Stimulated activated CD8-positive, alpha-beta memory T cell treated with anti-CD3 and anti-CD28 coated beads, Interleukin-12 subunit alpha, Interleukin-12 subunit beta, amount 100 ng/mL, for 24 hours (primary cell): ENCODE measurements around the gene MBTPS1.

Experiments used
- DNase-seq: peaks from one replicate; pipeline ENCODE4 v3.0.0-alpha.2; 2020; ENCODE audit errors: extremely low read depth

The MBTPS1 gene

DNA sequence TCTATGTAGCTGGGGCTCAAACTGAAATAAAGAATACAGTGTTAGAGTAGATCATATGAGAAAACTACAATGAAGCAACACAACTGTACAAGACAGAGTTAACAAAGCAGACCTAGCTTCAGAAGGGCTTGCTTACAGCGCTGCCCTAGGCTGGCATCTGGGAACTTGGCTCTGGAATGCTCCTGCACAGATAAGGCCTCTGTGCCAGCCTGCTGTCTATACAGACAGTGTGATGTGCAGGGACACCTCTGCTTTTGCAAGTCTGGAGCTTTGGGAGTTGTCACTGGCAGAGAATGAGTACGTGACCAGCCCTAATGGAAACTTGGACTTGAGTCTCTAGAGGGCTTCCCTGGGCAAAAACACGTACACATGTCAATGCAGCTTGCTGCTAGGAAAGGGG lies 42.0 kb downstream of the MBTPS1 start:
- no peak for DNase-seq

DNA sequence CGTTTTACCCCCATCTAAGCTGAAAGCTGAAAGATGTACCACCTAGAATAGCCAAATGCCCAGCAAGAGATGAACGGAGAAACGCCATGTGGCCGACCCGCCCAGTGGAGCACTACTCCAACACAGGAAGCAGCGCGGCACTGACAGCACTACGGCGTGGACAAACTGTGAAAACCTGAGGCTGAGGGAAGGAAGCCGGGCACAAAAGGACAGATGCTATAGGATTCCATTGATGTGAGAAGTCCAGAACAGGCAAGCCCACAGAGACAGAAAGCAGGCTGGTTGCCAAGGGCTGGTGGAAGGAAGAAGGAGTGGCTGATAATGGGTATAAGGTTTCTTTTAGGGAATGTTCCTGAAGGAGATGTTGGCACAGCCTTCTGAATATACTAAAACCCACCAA lies 44.7 kb downstream of the MBTPS1 start:
- DNase-seq, result no peak

DNA sequence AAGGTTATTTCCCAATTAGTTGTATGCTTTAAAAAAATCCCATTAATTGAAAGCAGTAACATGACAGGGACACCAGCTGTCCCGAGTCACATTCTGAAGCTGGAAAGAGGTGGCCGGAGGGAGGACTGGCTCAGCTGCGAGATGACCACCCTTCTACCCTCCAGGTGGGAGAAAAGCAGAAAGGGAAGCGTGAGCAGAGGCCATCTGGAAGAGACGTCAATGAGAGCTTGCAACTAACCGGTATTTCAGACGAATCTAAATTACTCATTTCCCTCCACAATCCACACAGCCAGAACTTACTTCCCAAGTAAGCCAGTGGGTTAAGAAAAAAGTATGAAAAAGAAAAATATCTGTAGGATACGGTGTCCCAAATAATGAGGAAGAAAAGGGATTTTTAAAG lies 45.6 kb downstream of the MBTPS1 start:
- no peak for DNase-seq

DNA sequence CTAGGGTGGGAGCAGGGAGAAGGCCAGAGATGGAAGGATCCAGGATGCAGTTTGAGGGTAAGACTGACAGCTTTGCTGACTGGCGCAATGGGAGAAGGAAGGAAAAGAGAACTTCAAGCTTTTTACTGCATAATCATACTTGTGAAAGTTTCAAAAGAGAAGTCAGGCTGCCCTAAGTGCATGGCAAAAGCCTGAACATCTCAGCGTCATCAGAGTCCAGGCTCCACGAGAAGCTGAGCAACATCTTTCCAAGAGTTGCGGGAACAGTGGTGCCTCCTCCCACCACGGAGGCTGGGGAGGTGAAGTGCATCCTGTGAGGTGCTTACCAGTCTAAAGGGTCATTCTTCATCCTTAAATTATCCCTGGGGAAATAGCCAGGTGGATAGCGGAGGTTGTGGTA lies 47.2 kb downstream of the MBTPS1 start:
- no peak for DNase-seq

DNA sequence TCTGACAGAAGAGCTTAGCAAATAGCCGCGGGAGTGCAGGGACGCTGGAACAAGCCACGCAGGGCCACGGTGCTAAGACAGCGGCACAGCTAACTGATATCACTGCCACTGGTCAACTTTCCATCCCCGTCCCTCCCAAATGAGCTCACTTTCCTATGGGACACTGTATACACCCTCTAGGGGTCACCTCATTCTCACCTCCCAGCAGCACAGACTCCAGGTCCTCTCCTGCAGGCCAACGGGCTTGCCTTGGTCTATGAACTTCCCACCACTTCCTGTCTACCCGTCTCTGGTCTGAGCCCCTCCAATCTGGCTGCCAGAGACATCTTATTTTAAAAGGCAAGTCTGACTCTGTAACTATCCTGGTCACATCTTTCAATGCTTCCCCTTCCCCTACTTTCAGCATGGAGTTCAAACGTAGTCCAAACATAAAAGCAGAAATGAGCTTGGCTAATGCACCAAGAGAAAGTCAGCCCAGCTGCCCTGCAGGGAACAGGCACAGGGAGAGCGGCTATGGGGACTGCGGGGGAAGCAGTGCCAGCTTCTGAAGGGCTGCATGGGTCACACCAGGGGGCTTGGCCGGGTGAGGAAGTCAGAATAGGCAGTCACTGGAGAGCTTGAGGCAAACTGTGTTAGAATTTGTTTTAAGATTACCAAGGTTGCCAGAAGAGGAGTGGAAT lies 47.8 kb downstream of the MBTPS1 start:
- DNase-seq, result no peak

DNA sequence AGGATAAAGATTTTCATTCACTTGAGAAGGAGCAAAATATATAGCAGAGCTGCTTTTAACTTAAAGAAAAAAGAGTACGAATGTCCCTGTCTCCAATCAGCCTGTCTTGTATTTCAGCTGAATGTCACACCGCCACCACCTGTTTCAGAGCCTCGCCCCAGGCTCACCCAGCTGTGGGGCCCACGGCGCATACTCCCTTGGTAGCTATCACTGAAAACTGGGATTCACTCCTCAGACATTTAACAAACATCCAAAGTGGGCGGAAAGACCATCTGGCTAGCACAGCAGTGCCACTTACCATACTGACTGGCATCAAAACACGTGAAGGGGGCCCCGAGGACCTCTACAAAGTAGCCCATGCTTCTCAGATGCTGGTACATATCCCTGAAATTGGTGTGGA lies 48.7 kb downstream of the MBTPS1 start:
- DNase-seq, result no peak

DNA sequence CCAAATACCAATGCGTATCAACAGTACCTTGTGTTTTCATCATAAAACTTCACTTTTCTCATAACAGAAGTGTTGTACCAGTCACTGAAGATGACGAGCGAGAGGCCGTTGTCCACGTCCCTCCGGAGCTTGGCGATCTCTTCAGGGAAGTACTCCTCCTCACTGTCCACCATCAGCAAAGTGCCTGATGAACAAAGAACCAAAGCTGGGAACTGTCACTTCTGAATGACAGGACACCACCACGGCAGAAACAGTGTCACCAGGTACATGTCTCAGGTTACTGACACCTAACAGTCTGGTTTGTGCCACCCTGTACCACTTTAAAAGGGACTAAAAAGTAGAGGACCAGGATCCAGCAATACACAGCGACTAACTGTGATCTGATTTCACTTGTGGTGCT lies 49.1 kb downstream of the MBTPS1 start:
- DNase-seq, result no peak

DNA sequence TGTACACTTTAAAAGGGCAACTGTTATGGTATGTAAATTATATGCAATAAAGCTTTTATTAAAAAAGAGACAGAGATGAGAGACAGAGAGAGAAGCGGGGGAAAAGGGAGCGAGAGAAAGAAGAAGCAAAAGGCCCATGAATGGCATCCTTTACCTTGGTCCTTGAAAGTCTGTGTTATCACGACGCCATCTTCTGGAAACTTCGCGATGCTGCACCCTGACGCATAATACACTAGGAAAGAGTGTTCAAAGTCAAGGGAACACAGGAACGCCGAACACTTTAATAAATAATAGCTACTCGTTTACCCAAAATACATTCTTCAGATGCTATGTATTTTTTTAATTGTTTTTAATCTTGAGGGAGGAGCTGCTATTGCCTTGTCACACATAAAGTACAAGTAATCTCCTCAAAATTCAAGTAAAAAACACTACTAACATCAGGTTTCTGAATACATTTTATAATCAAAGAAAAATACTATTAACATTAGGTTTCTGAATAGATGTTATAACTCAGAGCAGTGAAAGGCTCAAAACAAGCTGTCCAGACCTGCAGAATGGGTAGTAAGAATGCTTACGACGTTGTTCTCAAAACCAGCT lies 51.1 kb downstream of the MBTPS1 start:
- no peak for DNase-seq

DNA sequence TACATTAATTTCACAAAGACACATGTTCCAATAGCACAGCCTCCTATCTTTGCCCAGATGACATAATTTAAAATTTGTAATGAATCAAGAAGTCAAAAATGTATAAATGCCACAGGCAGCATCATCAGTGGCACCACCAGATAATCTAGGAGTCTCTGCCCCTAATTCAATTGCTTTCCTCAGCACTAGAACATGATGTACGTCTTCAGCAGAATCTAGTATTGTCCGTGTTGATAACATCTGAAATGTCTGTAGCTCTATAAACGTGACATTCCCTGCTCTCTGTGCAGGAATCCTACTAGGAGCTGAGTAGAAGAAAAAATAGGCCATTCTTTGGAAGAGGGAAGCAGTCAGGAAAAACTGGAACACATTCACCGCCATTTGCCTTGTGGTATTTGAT lies 52.8 kb downstream of the MBTPS1 start:
- no peak for DNase-seq

DNA sequence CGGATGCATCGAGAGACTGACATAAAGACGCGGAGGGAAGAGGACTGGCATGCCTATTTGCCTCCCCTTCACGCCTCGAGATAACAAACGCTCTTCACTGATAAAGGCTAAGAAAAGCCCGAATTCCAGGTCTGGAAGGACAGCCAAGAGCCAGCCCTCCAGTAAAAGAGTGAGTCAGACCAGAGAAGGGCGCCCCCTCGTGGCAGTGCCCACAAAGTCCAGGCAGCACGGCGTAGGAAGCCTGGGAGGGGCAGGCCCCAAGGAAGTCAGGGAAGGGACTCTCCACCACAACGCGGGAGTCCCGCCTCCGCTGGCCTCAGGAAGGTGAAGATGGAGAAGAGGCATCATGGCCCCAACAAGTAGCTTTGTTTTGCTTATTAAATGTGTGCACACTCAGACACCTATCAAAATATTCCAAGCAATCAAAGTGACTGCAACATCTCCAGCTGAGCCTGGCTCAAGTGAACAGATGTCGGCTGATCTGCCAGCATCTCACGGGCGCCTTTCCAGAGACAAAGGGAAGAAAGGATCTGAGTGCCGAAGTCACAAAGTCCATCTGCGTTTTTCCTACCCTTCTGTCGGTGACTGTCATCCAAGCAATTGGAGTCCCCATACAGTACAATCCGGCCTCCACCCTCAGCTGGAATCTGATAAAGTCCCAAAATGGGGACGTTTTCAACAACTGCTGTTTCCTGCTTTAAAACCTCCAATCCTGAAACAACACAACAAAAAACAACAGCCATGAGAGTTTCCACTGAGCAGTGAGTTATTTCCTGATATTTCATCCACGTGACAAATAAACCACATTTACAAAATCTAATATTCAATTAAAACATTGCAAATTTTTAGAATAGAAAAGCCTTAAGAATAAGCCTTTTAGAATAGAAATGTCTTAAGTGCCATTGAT lies 53.8 kb downstream of the MBTPS1 start:
- peak; percentile 27 for DNase-seq

DNA sequence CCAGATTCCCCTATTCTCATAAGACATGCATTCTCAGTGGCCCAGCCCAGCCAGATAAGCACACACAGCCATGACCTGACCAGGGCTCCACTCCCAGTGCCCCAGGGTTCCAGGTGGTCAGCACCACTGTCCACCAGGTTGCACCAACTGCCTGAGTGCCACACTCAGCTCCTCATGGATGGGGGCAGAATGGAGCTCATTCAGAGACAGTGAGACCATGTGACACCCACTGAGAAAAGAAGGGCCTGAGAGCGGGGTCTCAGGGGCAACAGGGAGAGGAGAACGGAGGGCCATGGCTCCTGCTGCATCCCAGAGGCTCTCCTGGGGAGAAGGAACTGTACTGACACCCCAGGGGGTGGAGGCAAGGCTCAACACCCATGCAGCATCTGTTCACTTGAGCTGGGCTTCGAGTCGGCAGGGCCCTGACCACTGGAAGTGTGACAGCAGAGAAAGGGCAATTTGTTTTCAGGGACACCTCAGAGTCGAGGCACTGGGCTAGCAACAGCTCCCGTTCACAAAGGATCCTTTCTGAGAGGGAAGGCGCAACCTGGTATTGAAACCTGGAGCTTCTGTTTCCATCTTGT lies 55.4 kb downstream of the MBTPS1 start:
- no peak for DNase-seq

DNA sequence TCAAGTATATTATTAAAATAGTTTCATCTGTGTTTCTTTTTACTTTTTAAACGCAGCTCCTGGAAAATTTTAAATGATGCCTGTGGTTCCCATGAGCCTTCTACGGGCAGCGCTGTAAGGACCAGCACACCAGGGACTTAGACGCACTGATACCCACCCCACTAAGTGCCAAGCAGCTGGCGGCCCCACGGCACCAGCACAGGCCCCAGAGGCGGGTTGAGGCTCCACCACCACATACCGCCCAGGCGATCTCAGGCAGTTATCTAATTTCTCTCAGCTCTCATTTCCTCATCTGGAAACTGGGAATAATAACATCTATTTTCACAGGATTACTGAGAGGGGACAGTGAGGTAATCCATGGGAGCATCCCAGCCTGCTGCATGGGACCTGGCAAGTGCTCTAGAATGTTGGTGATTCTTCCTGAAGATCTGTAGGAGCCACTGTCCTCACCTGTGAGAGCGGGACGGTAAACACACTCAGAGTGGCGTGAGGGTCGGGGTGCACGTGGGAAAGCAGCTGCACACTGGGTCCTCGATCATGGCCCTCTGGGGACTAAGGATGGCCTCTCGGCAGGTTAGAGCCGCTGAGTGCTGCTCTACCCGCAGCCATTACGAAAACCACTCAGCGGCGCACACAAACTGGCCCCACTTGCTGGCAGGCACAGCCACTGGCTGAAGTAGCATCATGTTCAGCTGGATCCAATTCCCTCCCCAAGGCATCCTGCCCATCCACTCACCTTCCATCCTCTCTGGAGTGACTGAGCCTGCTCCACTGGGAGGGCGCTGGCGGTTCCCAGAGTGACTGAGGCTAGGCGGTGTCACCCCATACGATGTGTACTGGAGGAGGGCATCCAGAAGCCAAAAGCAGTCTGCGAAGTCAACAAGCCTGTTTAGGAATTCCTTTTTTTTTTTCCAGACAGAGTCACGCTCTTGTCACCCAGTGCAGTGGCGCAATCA lies 56.5 kb downstream of the MBTPS1 start:
- no peak for DNase-seq

DNA sequence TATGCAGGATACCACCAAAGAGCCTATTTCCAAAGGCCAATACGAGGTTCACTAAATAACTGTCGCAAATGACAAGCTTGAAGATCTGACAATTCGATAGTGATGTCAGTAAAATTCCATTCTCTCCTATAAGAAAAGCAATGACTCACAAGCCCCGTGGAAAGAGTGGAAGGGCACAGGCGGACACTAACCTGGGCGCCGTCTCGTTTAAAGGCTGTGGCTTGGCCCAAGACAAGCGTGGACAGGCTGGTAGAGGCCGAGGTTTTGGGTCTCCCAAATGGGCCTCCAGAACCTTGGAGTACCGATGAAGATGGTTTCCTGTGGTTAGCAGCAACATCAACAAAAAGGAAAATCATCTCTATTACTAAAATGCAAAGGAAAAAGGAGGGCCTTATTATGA lies 57.6 kb downstream of the MBTPS1 start:
- DNase-seq, result no peak

DNA sequence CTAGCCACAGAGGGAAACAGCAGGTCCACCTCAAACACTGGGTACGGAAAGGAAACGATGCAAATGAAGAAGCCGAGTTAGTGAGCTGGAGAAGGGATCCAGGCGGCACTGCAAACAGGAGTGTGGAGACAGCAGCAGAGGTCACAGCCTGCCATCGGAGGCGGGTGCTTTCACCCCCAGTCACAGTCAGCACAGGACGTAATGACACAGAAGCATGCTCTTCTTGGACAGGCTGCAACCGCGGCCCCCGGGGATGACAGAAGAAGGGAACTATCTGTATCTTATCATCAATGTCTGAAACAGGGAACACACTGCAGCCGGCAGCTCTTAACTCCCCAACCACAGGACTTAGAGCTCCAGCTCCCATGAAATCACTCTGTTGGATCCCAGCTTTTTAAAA lies 58.1 kb downstream of the MBTPS1 start:
- DNase-seq, result no peak

DNA sequence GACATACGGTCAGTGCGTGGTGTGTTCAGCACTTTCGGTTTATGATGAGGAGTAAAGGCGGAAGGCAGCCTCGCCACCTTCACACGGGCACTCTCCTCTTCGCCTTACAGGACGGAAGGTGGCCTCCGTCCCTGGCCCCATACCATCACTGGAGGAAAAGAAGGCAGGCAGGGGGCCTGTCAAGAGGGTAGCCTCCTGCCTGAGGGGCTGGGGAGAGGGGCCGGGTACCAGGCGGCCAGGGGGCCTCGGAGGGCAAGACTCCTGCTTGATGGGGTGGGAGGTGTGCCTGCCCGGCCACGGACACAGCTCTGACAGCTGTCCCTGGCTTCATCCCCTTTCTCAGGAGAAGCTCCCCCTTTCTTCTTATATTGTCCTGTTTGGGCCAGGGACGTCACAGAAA lies 58.5 kb downstream of the MBTPS1 start:
- no peak for DNase-seq

DNA sequence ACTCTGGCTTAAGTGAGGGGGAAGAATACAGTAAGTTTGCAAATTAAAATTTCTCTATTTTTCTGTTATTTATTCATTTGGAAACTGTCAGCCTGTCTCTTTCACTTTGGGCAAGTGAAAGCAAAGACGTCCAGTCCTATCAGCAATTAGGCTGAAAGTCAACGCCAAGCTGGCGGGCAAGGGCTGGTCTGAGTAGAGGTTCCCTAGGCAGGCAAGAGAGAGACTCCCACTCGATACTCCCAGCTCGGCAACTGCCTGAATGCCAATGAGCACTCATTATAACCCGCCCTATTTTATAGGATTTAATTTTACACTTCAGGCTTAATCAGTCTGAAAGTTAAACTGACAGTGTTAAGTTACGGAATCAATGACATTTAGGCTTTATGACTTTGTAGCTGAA lies 59.8 kb downstream of the MBTPS1 start:
- no peak for DNase-seq

DNA sequence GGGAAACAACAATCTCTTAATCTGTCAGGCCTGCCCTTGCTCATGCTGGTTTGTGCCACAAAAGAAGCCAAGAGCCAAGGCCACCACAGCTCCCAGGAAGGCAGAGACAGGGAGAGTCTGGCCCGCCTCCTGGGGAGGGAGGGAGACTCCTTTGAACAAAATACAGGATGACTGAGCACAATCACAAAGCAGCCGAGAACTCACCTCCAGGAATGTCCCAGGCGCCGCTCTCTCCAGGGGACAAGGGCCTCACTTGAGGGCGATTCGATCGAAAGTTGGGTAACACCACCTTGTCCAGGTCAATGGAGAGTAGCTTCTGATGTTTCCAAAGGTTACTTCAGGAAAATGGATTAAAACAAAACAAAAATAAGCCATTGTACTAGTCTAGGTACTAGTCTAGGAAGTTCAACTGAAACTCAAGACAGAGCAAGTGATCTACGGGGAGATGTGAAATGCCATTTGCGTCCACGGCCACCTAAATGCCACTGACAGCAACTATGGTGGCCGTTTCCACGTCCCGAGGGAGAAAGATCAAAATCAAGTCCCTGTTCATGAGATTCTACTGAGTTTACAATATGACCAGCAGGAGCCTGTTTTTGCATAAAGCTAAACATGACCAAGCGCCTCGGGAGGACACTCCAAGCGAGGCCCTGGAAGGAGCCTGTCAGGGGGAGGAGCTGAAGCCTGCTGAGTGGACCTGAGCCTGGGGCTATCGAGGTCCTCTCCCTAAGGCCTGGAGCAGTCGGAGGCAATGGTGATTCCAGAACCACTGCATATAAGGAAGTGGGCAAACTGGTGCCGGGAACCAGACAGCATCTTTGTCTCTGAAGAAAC lies 60.7 kb downstream of the MBTPS1 start:
- DNase-seq, result no peak

DNA sequence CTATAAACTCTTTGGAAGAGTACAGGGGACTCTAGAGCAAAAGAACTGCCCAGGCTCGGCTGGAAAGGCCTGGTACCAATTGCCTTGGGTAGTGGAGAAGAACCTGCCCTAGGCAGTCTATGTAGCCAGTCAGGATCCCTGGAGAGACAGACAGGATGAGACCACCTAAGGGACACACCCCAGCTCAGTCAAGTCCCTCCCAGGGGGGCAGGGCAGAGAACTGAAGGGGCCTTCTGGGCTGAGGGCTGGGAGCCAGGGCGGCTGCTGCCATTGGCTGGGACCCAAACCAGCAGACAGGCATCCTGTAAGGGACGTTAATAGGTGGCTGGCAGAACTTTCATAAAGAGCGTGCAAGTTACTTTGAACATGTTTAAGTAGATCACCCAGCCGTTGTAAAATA lies 61.4 kb downstream of the MBTPS1 start:
- DNase-seq, result no peak

DNA sequence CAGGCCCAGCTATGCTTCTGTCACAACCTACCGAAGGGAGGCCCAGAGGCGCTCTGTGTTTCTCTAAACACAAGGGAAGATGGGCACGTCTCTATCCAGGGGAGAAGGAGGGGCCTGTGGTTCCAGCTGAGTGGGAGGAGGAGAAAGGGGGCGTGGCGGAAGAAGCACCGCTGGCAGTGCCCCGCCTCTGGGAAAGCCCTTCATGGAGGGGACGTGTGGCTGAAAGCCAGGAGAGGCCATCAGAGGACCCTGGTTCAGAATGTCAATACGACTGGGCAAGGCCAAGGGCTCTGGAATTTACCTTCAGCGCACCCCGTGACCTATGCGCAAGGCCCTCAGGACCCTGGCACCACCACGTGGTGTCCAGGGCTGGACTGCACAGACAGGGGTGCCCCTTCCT lies 61.8 kb downstream of the MBTPS1 start:
- no peak for DNase-seq

DNA sequence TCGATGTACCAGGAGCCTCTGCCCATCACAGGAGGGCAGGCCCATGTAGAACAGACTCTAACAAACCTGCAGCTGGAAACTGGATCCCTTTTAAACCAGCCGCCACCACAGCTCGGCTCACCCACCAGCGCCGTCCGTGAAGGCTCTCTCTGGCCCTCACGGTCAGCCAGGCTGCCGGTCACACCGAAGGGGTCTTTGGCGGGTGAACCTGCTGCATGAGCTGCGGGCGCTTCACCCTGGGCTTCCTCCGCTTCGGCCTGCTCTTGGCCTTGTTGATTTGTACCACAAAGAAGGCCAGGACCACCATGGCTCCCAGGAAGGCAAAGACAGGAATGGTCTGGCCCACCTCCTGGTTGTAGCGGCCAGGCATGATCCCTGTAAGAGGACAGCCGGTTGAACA lies 62.5 kb downstream of the MBTPS1 start:
- no peak for DNase-seq

DNA sequence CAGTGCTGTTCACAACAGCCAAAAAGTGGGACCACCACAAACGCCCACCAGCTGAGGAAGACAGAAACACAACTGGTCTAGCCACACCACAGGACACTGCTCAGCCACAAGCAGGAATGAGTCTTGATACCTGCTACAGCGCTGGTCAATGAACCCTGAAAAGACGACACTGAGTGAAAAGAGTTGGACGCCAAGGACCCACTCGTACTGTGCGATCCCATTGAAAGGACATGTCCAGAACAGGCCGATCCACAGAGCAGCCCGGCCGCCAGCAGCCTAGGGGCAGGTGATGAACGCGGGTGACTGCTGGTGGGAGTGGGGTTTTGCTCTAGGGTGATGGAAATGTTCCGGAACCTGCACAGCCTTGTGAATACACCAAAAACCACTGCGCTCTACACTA lies 63.5 kb downstream of the MBTPS1 start:
- no peak for DNase-seq
